Activated CD4-positive, CD25-positive, alpha-beta regulatory T cell treated with anti-CD3 and anti-CD28 coated beads, Interleukin-2, amount 50 U/mL, for 16 hours (primary cell): ENCODE data around the gene CSNK1A1.
"Not testable (repeated sequence)": the region's sequence is repeated elsewhere in the genome, so short reads cannot be mapped to it uniquely, and the experiment has no call there.

ENCODE experiments used
- DNase-seq: peaks from one replicate; pipeline ENCODE4 v3.0.0-alpha.2; 2020; ENCODE audit warnings: low read depth, low spot score

The CSNK1A1 gene

DNA sequence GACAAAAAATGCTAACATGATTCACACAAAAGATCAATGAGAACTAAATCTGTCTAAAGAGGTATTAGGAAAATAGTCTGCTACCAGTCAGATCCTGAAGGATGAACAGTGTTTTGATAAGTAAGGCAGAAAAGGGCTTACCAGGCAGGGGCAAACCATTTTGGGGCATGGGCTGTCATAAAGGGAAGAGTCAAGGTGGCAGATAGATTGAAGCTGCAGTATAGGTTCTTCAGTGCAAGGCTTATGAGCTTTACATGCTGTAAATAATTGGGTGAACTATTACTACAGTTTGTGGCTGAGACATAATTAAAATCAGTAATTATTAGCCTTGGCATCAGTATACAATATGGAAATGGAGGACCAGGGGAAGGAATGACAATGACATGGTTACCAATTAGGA lies 21.8 kb downstream of the CSNK1A1 start:
- no peak for DNase-seq

DNA sequence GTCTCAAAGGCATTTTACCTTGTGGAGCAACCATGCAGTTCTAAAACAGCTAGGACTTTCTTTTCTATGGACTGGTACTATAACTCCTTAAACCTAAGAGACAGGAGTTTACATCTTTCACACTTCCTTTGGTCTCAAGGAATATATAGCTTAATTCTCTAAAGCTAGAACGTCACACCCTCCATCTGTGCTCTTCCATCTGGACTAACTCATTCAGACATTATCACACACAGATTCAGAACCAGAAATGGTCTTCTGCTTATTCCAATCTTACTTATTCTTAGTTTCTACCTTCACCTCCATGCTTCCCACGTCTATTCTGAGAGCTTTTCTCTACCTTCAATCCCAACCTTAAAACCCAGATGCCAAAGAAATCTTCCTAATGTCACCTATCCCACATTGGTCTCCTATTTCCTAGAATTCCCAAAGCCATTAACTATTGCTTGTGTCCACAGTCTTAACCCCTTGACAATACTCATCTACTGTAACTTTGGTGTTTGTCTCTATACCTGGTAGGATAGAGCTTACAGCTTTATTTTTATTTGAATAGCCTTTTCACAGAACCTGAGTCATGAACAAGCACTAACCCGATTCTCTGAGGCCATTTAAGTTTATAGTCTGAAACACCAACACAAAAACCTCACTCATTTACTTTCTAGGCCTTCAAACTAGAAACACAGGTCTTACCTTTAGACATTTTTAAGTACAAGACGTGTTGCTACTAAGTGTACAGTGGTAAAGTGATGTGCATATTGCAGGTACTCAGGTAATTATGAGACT lies 22.8 kb downstream of the CSNK1A1 start:
- no peak for DNase-seq

DNA sequence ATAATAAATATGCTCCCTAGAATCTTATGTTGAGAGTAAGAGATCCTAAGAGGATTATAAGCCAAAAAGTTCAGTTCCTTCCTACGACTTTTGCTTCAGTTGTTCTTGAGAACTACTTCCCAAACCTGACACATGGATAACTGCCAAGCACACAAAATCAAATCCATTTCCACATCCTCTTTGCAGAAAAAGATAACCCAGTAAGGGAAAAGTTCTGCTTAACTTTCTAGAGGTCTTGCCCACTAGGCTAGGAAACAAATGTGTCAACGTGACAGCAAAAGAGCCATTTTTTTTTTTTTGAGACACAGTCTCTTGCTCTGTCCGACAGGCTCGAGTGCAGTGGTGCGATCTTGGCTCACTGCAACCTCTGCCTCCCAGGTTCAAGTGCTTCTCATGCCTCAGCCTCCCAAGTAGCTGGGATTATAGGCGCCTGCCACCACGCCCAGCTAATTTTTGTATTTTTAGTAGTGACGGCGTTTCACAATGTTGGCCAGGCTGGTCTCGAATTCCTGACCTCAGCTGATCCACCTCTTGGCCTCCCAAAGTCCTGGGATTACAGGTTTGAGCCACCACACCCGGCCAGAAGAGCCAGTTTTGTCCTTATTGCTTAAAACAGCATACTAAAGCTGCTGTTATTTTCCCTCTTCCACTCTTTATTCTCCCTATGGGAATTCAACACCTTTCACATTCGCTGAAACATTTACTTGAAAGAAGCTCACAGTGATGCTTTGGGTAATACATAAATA lies 24.2 kb downstream of the CSNK1A1 start:
- DNase-seq, result no peak

DNA sequence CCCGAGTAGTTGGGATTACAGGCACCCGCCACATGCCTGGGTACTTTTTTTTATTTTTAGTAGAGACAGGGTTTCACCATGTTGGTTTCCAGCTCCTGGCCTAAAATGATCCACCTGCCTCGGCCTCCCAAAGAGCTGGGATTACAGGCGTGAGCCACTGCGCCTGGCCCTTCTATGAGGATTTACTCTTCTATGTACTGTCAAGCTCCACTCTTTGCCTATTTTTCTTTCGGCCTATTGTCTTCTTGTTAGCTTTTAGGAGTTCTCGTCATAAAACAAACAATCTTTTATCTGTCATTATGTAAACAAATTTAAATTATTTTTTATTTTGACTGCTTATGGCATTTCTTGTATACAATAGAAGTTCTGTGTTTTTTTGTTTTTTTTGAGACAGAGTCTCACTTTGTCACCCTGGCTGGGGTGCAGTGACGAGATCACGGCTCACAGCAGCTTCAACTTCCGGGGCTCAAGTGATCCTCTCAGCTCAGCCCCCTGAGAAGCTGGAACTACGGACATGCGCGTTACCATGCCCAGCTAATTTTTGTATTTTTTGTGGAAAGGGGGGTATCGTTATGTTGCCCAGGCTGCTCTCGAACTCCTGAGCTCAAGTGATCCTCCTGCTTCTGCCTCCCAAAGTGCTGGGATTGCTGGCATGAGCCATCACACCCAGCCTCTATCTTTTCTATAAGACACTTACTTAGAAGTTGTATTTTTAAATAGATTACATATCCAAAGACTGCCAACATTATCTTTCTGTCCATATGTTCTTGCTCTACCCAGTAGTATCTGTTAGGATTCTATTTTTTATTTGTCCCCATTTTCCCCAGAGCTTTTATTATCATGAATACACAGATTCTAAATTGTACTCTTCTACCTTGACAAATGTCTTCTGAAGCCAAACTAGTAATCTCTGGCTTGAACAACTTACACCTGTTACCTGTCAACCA lies 29.2 kb downstream of the CSNK1A1 start:
- no peak for DNase-seq

DNA sequence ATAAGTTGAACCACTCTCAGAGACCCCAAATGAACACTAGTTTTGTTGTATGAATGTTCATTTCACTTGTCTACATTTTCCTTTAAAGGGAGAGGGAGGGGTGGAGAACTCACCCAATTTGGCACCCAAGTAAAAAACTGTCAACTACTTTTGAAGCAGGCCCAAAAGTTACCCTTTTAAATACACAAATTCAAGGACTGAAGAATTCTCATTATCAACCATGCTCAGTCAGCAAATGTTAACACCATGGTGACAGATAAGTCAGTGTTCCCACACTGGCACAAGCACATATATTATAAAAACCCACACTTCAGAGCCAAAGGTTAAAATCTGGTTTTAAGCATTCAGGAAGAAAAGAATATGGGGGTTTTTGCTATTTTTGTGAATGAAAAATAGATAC lies 31.6 kb downstream of the CSNK1A1 start:
- no peak for DNase-seq

DNA sequence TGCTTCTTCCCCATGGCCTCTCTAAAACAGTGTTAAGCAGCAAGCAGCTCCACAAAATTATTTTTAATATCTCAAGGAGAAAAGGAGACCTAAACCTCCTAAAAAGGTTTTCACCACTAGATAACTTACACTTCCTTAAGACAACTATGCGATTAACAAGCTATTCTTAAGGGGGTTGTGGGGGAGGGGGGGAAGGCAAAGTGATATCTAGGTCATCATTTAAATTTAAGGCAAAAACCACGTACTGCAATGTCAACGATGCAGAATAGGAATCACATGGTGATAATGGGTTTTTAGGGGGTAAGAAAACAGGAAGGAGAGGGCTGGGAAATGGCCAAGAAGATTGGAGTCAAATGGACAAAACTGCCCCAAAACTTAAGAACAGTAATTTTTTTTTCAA lies 32.6 kb downstream of the CSNK1A1 start:
- DNase-seq, result no peak

DNA sequence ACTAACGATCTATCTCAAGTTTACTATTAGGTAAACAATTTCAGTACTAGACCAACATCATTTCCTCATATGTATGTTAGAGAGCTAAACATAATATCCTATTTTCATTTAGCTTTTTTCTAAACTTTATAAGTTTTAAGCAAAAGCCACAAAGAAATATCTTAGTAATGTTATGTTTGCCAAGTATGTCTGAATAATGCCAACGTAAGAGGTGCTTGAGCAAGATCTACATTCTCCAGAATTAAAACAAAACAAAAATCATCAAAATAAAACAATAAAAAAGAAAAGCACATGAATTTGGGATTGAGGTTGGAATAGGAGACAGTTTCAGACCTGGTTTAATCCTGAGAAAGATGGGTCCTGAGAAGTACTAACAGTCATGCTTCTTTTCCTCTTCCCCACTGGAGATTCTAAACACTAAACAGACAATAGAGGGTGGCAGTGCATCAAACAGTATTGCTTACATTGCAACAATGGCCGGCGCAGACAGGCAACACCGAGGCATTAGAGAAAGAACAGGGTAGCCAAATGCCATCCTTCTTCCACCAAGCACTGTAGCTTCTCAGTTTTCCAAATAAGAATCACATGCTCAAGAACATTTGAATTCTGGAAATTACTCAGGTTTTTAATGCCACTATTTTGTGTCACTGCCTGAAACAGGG lies 33.6 kb downstream of the CSNK1A1 start:
- DNase-seq, result no peak

DNA sequence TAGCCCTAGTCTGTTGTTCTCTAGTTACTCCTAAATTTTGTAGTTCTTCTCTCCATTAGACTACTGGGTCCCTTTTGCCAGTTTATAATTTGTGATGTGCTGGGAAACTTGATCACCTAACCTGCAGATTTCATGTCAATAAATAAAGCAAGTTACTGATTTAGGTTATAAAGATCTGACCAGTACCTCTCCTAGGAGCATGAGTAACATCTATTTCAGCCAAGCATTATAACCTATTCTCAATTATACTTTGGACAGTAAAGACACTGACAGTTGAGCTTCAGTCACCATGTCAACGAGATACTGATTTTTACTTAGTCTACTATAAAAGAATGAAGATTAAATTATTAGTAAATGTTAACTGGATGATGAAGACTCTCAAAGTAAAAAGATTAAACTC lies 36.7 kb downstream of the CSNK1A1 start:
- DNase-seq, result no peak

DNA sequence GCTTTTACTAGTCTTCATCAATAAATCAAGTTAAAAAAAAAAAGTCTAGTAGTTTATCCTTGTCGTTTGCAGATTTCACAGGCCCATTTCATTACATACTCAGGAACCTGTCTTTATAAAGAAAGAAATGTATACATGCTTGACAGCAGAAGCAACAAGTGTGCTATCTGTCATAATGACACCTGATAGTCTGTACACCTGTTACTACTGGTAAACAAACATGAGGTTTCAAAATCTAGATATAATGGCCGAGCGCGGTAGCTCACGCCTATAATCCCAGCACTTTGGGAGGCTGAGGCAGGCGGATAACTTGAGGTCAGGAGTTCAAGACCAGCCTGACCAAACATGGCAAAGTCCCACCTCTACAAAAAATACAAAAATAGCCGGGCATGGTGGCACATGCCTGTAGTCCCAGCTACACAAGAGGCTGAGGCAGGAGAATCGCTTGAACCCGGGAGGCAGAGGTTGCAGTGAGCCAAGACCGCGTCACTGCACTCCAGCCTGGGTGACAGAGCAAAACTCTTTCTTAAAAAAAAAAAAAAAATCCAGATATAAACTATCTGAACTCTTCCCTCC lies 37.8 kb downstream of the CSNK1A1 start:
- DNase-seq, result not testable (repeated sequence)

DNA sequence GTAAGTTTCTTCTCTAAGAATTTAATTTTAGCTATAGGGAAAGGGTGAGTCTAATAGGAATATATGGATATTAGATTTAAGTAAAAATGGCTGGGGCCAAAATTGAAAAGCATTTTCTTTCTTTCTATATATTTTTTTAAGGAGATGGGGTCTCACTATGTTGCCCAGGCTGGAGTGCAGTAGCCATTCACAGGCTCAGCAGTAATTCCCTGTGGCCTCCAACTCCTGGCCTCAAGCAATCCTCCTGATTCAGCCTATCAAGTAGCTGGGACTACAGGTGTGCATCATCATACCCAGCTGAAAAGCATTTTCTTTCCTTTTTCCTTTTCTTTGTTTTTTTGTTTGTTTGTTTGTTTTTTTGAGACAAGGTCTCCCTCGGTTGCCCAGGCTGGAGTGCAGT lies 41.1 kb downstream of the CSNK1A1 start:
- DNase-seq, result no peak

DNA sequence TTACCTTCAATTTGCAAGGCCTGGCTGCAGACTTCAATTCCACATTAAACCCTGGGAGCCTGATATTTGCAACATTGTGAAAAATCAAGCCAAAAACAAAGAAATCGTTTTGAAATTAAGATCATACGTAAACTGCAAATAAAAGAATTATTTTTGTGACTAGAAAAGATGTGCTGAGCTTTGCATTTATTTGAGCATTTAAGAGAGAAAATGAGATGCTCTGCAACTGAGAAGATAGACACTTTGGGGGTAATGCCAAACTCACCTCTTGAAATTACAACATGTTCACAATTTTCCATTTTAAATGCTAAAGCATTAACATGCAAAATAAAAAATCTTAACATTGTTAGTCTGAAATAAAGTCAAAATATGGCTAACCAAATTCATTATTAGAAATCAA lies 46.6 kb downstream of the CSNK1A1 start:
- no peak for DNase-seq

DNA sequence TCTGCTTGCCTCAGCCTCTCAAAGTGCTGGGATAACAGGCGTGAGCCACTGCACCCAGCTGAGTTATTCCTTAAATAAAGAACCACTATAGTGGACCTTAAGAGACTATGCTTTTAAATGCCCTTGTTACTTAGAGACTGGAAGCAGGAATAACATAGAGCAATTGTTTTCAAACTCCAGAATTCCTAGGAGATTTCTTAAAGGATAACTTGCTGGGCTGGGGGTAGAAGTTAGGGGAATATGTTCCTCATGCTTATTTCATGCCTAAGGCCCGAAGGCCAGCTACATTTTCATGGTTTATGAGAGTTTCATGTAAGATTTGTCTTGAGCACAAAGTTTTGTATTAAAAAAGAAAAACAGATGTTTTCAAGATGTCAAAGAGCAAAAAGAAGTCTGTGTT lies 48.2 kb downstream of the CSNK1A1 start:
- DNase-seq, result no peak

DNA sequence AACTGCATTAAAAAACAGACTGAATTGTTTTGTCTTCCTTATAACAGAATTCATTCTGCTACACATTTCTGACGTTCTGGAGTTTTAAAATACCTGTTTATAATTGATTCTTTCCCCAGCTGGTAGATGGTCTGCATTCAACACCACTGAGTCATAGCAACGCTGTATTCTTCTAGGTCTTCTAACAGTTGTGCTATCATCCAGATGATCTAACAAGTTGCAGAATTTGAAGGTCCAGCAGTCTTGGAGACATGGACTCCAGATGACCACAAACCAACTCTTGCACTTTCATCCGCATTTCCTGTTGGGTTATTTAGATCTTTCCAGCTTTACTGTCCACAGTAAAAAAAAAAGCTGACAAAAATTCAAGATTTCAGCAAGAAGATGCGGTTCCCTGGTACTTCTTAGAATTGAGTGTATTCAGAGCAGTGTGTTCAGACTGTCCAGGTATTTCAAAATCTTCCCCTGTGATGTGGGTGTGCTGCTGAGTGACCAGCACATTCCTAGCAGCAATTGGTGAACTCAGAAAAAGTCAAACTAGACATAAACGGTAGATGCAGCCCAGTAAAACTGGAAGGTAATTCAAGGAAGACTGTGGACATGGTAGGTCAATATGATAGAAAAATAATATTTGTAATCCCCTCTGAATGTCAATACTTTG lies 50.2 kb downstream of the CSNK1A1 start:
- DNase-seq, result no peak

DNA sequence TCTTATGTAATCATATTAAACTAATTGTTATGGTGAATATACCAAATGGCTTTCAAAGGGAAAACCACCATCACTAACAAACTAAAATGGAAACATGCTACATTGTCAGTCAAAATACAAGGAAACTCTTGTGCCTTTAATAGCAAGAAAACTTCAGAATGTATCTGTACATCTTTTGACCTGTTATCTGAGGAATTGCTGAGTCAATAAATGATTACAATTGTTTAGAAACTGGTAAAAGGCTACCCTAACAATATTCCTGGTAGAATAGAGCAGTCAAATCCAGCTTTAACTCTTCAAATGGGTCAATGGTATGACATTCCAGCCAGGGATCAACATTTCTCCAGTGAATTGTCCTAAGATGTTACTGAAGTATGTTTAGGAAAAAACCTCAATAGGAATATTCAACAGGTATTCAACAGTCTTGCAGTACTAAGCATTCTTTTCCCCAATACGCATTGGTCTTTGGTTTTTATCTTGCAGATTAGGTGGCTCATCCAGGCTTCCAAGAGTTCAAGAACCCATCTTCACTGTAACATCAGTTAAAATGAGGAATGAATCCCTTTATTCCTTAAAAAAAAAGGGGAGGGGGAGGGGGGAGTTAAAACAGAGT lies 52.4 kb downstream of the CSNK1A1 start:
- DNase-seq, result no peak

DNA sequence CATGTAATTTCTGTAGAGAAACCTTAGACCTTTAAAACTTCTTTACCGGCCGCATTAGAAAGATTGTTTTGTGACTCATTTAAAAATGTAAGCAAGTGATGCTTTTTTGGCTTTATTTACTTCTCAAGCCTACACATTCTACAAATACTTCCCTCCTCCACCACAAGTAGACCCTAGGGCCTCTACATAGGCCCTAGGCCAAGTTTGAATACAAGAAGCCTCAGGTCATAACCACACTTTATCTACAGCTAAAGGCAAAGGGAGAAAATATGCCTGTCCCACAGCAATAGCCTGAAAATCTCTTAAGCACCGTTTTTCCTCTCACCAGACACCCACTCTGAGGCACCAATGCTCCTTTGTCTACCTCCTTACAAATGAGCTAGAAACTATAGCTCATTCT lies 53.9 kb downstream of the CSNK1A1 start:
- no peak for DNase-seq

DNA sequence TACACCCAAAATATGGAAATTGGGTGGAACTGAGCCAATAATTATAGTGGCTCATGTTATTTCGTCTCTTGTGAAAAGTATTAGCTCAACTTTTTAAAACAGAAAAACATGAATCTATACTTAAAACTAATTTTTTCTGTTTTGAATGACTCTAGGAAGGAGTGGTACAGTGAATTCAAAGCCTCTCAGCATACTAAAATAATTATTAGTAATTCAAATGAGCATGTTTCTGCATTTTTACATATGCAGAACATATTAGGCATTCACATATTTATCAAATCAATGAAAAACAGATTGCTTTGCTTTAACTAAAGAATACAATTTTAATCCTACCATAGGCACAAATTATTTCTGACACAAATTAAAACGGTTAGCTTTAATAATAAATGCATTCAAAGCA lies 54.3 kb downstream of the CSNK1A1 start:
- DNase-seq, result no peak

DNA sequence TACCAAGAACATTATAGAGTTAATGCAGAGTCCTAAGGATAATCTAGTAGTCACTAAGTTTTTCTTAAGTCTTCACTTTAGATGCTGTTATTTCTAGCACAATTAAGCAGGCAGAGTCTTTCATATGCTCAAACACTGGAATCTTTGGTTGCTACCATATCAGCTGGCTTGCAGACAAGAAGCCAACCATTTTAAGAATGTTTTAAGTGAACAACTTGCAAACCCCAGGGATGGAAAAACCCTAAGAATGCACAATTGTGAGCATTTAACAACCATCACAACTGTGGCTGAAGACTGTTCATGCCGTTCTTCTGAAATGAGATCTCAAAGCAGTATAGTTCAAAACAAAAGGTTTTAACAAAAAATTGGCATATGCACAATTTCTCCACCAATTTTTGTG lies 55.1 kb downstream of the CSNK1A1 start:
- DNase-seq, result no peak

DNA sequence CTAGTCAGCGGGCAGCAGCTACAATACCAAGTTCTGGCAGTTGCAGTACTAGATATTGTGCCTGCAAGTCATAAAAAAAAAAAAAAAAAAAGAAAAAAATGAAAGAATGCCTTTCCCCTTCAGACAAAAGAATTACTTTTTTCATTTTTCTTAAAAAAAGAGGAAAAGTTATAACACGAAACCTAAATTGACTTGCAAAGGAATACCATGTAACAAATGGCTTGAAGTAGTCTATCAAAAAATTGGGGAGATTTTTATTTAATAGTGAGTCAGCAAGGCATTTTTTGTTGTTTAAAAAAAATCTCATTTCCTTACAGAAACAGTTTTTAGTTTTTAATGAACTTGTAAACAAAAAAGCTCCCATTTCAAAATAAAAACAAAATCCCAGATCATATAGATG lies 55.6 kb downstream of the CSNK1A1 start:
- DNase-seq, result no peak

DNA sequence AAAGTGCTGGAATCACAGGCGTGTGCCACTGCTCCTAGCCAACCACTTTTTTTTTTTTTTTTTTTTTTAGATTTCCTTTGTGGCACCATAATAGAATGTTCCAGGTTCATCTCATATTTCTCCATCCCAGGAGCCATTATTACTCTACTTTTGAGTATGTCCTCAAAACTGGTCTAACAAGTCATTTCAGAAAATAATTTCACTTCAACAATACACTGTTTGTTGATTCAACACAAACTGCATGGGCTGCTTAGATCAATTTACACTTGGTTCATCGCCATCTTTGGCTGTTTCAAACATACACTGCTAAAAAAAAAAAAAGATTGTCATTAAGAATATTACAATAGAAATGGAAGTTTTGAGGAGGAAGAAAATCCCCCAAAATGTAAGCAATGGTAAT lies 57.9 kb downstream of the CSNK1A1 start:
- no peak for DNase-seq

DNA sequence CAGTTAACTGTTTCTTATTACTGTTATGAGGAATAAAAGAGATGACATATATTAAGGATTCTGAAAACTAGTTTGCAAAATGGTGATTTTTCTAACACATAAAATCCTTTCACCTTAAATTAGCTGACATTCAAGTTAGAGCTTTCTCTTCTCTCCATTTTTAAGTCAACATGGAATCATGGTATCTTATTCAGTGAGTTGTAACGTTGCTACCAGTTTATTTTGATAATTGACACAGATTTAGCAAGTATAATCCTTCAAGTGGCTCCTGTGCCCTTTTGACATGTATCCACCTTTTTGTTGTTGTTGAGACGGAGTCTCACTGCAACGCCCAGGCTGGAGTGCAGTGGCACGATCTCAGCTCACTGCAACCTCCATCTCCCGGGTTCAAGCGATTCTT lies 58.5 kb downstream of the CSNK1A1 start:
- no peak for DNase-seq
